Measurements from ENCODE around the gene FBXO3. TPM values are rescaled to one million over a fixed set of nuclear protein-coding genes. Genes with fewer than 3 reads are reported as not detected.

Gene FBXO3
- polyA plus RNA-seq, 2 donors = 17.1 to 22.9 TPM

GRCh38 chr11:33774736-33775466 is 581 bp upstream of the FBXO3 start:
- 3% methylated on average over 23 of the region's 23 CpGs for WGBS, 2 donors
- Histone ChIP-seq H3K4me1 (ENCODE audit: control insufficient read depth in 2 of 2, insufficient read depth in 2 of 2, low read length in 1 of 2) (peaks cover 3 to 6% of the 10 kb centered on the region in 2 donors), H3K36me3 (ENCODE audit: control insufficient read depth in 2 of 2, insufficient read depth in 2 of 2, low read length in 1 of 2) (peaks cover 0 to 3% of the 10 kb centered on the region in 2 donors), H3K4me3 (ENCODE audit: low read depth in 1 of 2, low read length in 2 of 2) (peak overlapping the region; percentile 54 to 91), H3K27me3 (ENCODE audit: control insufficient read depth in 1 of 2, insufficient read depth in 2 of 2, low read length in 2 of 2) (no peaks in the 10 kb centered on the region), H3K27ac (ENCODE audit: low read depth in 2 of 2, low read length in 1 of 2) (peak overlapping the region; percentile 73 to 82), H3K9me3 (ENCODE audit: control insufficient read depth in 2 of 2, insufficient read depth in 1 of 2, low read depth in 1 of 2, low read length in 1 of 2) (no peaks in the 10 kb centered on the region)

- Histone ChIP-seq H3K27ac (ENCODE audit: low read depth in 2 of 2, low read length in 1 of 2) (peak overlapping the region; percentile 76 to 78), H3K4me3 (ENCODE audit: low read depth in 1 of 2, low read length in 2 of 2) (peak overlapping the region; percentile 88 to 91), H3K4me1 (ENCODE audit: control insufficient read depth in 2 of 2, insufficient read depth in 2 of 2, low read length in 1 of 2) (peaks cover 3 to 6% of the 10 kb centered on the region in 2 donors), H3K36me3 (ENCODE audit: control insufficient read depth in 2 of 2, insufficient read depth in 2 of 2, low read length in 1 of 2) (peaks cover 0 to 3% of the 10 kb centered on the region in 2 donors), H3K27me3 (ENCODE audit: control insufficient read depth in 1 of 2, insufficient read depth in 2 of 2, low read length in 2 of 2) (no peaks in the 10 kb centered on the region), H3K9me3 (ENCODE audit: control insufficient read depth in 2 of 2, insufficient read depth in 1 of 2, low read depth in 1 of 2, low read length in 1 of 2) (no peaks in the 10 kb centered on the region)
- 3 to 4% methylated on average over 17 to 22 of the region's 22 CpGs for WGBS, 2 donors
Observed at GRCh38 chr11:33773404-33773986, 825 bp downstream of the FBXO3 start.

- 40 to 48% methylated on average over 1 of the region's 1 CpG for WGBS, 2 donors
- H3K36me3 ChIP-seq (ENCODE audit: control insufficient read depth in 2 of 2, insufficient read depth in 2 of 2, low read length in 1 of 2) = peaks cover 0 to 3% of the 10 kb centered on the region in 2 donors
- H3K27ac ChIP-seq (ENCODE audit: low read depth in 2 of 2, low read length in 1 of 2) = no peak overlapping the region
- H3K4me1 ChIP-seq (ENCODE audit: control insufficient read depth in 2 of 2, insufficient read depth in 2 of 2, low read length in 1 of 2) = peaks cover 3 to 6% of the 10 kb centered on the region in 2 donors
- H3K9me3 ChIP-seq (ENCODE audit: control insufficient read depth in 2 of 2, insufficient read depth in 1 of 2, low read depth in 1 of 2, low read length in 1 of 2) = no peaks in the 10 kb centered on the region
- H3K4me3 ChIP-seq (ENCODE audit: low read depth in 1 of 2, low read length in 2 of 2) = peak overlapping the region in 1 of 2 donors; percentile 91
- no peaks in the 10 kb centered on the region for H3K27me3 ChIP-seq (ENCODE audit: control insufficient read depth in 1 of 2, insufficient read depth in 2 of 2, low read length in 2 of 2)
Observed at GRCh38 chr11:33772870-33773269, 1.4 kb downstream of the FBXO3 start.

GRCh38 chr11:33772300-33772699 is 2.0 kb downstream of the FBXO3 start:
- H3K9me3 ChIP-seq (ENCODE audit: control insufficient read depth in 2 of 2, insufficient read depth in 1 of 2, low read depth in 1 of 2, low read length in 1 of 2) = no peaks in the 10 kb centered on the region
- H3K27me3 ChIP-seq (ENCODE audit: control insufficient read depth in 1 of 2, insufficient read depth in 2 of 2, low read length in 2 of 2) = no peaks in the 10 kb centered on the region
- no peak overlapping the region for H3K27ac ChIP-seq (ENCODE audit: low read depth in 2 of 2, low read length in 1 of 2)
- peaks cover 3 to 6% of the 10 kb centered on the region in 2 donors for H3K4me1 ChIP-seq (ENCODE audit: control insufficient read depth in 2 of 2, insufficient read depth in 2 of 2, low read length in 1 of 2)
- WGBS, 2 donors = 72% methylated on average over 4 of the region's 4 CpGs
- H3K36me3 ChIP-seq (ENCODE audit: control insufficient read depth in 2 of 2, insufficient read depth in 2 of 2, low read length in 1 of 2) = peaks cover 0 to 3% of the 10 kb centered on the region in 2 donors
- no peak overlapping the region for H3K4me3 ChIP-seq (ENCODE audit: low read depth in 1 of 2, low read length in 2 of 2)

- H3K27ac ChIP-seq (ENCODE audit: low read depth in 2 of 2, low read length in 1 of 2) = no peak overlapping the region
- H3K36me3 ChIP-seq (ENCODE audit: control insufficient read depth in 2 of 2, insufficient read depth in 2 of 2, low read length in 1 of 2) = peaks cover 0 to 6% of the 10 kb centered on the region in 2 donors
- peaks cover 1 to 6% of the 10 kb centered on the region in 2 donors for H3K4me1 ChIP-seq (ENCODE audit: control insufficient read depth in 2 of 2, insufficient read depth in 2 of 2, low read length in 1 of 2)
- no peaks in the 10 kb centered on the region for H3K9me3 ChIP-seq (ENCODE audit: control insufficient read depth in 2 of 2, insufficient read depth in 1 of 2, low read depth in 1 of 2, low read length in 1 of 2)
- 62 to 76% methylated on average over 2 of the region's 2 CpGs for WGBS, 2 donors
- no peak overlapping the region for H3K4me3 ChIP-seq (ENCODE audit: low read depth in 1 of 2, low read length in 2 of 2)
- no peaks in the 10 kb centered on the region for H3K27me3 ChIP-seq (ENCODE audit: control insufficient read depth in 1 of 2, insufficient read depth in 2 of 2, low read length in 2 of 2)
Observed at GRCh38 chr11:33770236-33770635, 4.1 kb downstream of the FBXO3 start.

GRCh38 chr11:33769542-33769941 is 4.8 kb downstream of the FBXO3 start:
- H3K4me3 ChIP-seq (ENCODE audit: low read depth in 1 of 2, low read length in 2 of 2) = no peak overlapping the region
- WGBS, 2 donors = 55 to 76% methylated on average over 4 of the region's 4 CpGs
- no peak overlapping the region for H3K27ac ChIP-seq (ENCODE audit: low read depth in 2 of 2, low read length in 1 of 2)
- no peaks in the 10 kb centered on the region for H3K27me3 ChIP-seq (ENCODE audit: control insufficient read depth in 1 of 2, insufficient read depth in 2 of 2, low read length in 2 of 2)
- H3K36me3 ChIP-seq (ENCODE audit: control insufficient read depth in 2 of 2, insufficient read depth in 2 of 2, low read length in 1 of 2) = peaks cover 3 to 8% of the 10 kb centered on the region in 2 donors
- H3K4me1 ChIP-seq (ENCODE audit: control insufficient read depth in 2 of 2, insufficient read depth in 2 of 2, low read length in 1 of 2) = peaks cover 0 to 6% of the 10 kb centered on the region in 2 donors
- no peaks in the 10 kb centered on the region for H3K9me3 ChIP-seq (ENCODE audit: control insufficient read depth in 2 of 2, insufficient read depth in 1 of 2, low read depth in 1 of 2, low read length in 1 of 2)

GRCh38 chr11:33767624-33768023 is 6.7 kb downstream of the FBXO3 start:
- Histone ChIP-seq H3K4me1 (ENCODE audit: control insufficient read depth in 2 of 2, insufficient read depth in 2 of 2, low read length in 1 of 2) (peaks cover 0 to 4% of the 10 kb centered on the region in 2 donors), H3K9me3 (ENCODE audit: control insufficient read depth in 2 of 2, insufficient read depth in 1 of 2, low read depth in 1 of 2, low read length in 1 of 2) (no peaks in the 10 kb centered on the region), H3K27me3 (ENCODE audit: control insufficient read depth in 1 of 2, insufficient read depth in 2 of 2, low read length in 2 of 2) (no peaks in the 10 kb centered on the region), H3K27ac (ENCODE audit: low read depth in 2 of 2, low read length in 1 of 2) (no peak overlapping the region), H3K4me3 (ENCODE audit: low read depth in 1 of 2, low read length in 2 of 2) (no peak overlapping the region), H3K36me3 (ENCODE audit: control insufficient read depth in 2 of 2, insufficient read depth in 2 of 2, low read length in 1 of 2) (peaks cover 3 to 9% of the 10 kb centered on the region in 2 donors)
- 80 to 86% methylated on average over 4 of the region's 4 CpGs for WGBS, 2 donors

GRCh38 chr11:33766085-33766484 is 8.2 kb downstream of the FBXO3 start:
- peaks cover 3 to 9% of the 10 kb centered on the region in 2 donors for H3K36me3 ChIP-seq (ENCODE audit: control insufficient read depth in 2 of 2, insufficient read depth in 2 of 2, low read length in 1 of 2)
- WGBS, 2 donors = 81 to 88% methylated on average over 2 of the region's 2 CpGs

GRCh38 chr11:33761471-33761870 is 12.8 kb downstream of the FBXO3 start:
- Histone ChIP-seq H3K4me3 (ENCODE audit: low read depth in 1 of 2, low read length in 2 of 2) (no peak overlapping the region), H3K36me3 (ENCODE audit: control insufficient read depth in 2 of 2, insufficient read depth in 2 of 2, low read length in 1 of 2) (peaks cover 3 to 10% of the 10 kb centered on the region in 2 donors), H3K27ac (ENCODE audit: low read depth in 2 of 2, low read length in 1 of 2) (no peak overlapping the region), H3K27me3 (ENCODE audit: control insufficient read depth in 1 of 2, insufficient read depth in 2 of 2, low read length in 2 of 2) (no peaks in the 10 kb centered on the region), H3K9me3 (ENCODE audit: control insufficient read depth in 2 of 2, insufficient read depth in 1 of 2, low read depth in 1 of 2, low read length in 1 of 2) (no peaks in the 10 kb centered on the region), H3K4me1 (ENCODE audit: control insufficient read depth in 2 of 2, insufficient read depth in 2 of 2, low read length in 1 of 2) (no peaks in the 10 kb centered on the region)
- WGBS, 2 donors = 86 to 88% methylated on average over 2 of the region's 2 CpGs

More at GRCh38 chr11:33766085-33766484, 8.2 kb downstream of the FBXO3 start:
- H3K27ac ChIP-seq (ENCODE audit: low read depth in 2 of 2, low read length in 1 of 2) = no peak overlapping the region
- no peaks in the 10 kb centered on the region for H3K27me3 ChIP-seq (ENCODE audit: control insufficient read depth in 1 of 2, insufficient read depth in 2 of 2, low read length in 2 of 2)
- H3K9me3 ChIP-seq (ENCODE audit: control insufficient read depth in 2 of 2, insufficient read depth in 1 of 2, low read depth in 1 of 2, low read length in 1 of 2) = no peaks in the 10 kb centered on the region
- H3K4me3 ChIP-seq (ENCODE audit: low read depth in 1 of 2, low read length in 2 of 2) = no peak overlapping the region
- no peaks in the 10 kb centered on the region for H3K4me1 ChIP-seq (ENCODE audit: control insufficient read depth in 2 of 2, insufficient read depth in 2 of 2, low read length in 1 of 2)

Measured in esophagus (tissue), 2 donors.